Heart right ventricle (tissue), 16 donors: ENCODE data around the gene PEMT. TPM values are rescaled to one million over a fixed set of nuclear protein-coding genes. Genes with fewer than 3 reads are reported as not detected.

ENCODE experiments used
- ATAC-seq, 8 donors: fragments of 200-7000 bp; cut with Tn5 transposase; one replicate each; pipeline ENCODE4 v1.9.1; 2020; ENCODE audit warnings: mild to moderate bottlenecking in 8 of 8, moderate library complexity in 8 of 8, moderate number of reproducible peaks in 1 of 8
- DNase-seq, 2 donors: peaks; one replicate each; pipeline ENCODE4 v3.0.0-alpha.2; 2020
- H3K27ac ChIP-seq, 10 donors: fragments of 200-600 bp; sonication (generic) in 2 of 10; one replicate each; pipeline versions ENCODE4 v1.5.0 to v1.8.0; 2020 to 2022; ENCODE audit warnings: mild to moderate bottlenecking in 3 of 10
- H3K27me3 ChIP-seq, 7 donors: fragments of 200-600 bp; one replicate each; pipeline ENCODE4 v1.8.0; 2021 to 2022; ENCODE audit warnings: mild to moderate bottlenecking in 2 of 7
- H3K36me3 ChIP-seq, 9 donors: fragments of 200-600 bp; sonication (generic) in 1 of 9; one replicate each; pipeline versions ENCODE4 v1.5.0 to v1.8.0; 2020 to 2022; ENCODE audit warnings: mild to moderate bottlenecking in 2 of 9
- H3K4me1 ChIP-seq, 9 donors: fragments of 200-600 bp; sonication (generic) in 1 of 9; one replicate each; pipeline versions ENCODE4 v1.5.0 to v1.8.0; 2020 to 2022; ENCODE audit warnings: mild to moderate bottlenecking in 4 of 9
- H3K4me3 ChIP-seq, 10 donors: fragments of 200-600 bp; sonication (generic) in 2 of 10; one replicate each; pipeline versions ENCODE4 v1.5.0 to v1.8.0; 2020 to 2022; ENCODE audit warnings: mild to moderate bottlenecking in 7 of 10, moderate library complexity in 2 of 10
- H3K9me3 ChIP-seq, 11 donors: fragments of 200-600 bp in 10 of 11; sonication (generic) in 2 of 11; one replicate each; pipeline versions ENCODE4 v1.5.0 to v1.8.0; 2013 to 2022; ENCODE audit warnings: mild to moderate bottlenecking in 2 of 11, control low read depth in 1 of 11, moderate library complexity in 1 of 11
- CTCF ChIP-seq, 9 donors: fragments of 200-600 bp; sonication (generic) in 2 of 9; IDR thresholded peaks; one replicate each; pipeline versions ENCODE4 v1.5.0 to v1.8.0; 2021 to 2022; ENCODE audit warnings: antibody characterized with exemption in 9 of 9, mild to moderate bottlenecking in 5 of 9, moderate library complexity in 1 of 9
- WGBS, 2 donors: extraction: QIAGEN DNeasy Blood & Tissue Kit; methylation state at CpG; one replicate each; pipeline ENCODE4 v1.1.7; 2013; ENCODE audit warnings: inconsistent platforms in 1 of 2; 5-methylcytosine and 5-hydroxymethylcytosine counted together
- intact Hi-C, 10 donors: fragments of 100-400 bp; cut with DNase I; formaldehyde crosslinking; loops; one replicate each; pipeline versions ENCODE4 v1.11.1 to v1.14.2; 2022
- polyA plus RNA-seq, 2 donors: library from polyadenylated mRNA; stranded (reverse); fragments of 200-250 nt; gene quantifications; one replicate each; pipeline ENCODE4 v1.2.3, GENCODE V29; 2013
- total RNA-seq, 10 donors: library from RNA; stranded (reverse); fragmentation: NEBNext Ultra II Directional in 3 of 10; extraction: Animal tissue kit (Norgen Biotek cat#: 25700) in 3 of 10; gene quantifications; one replicate each; pipeline versions ENCODE4 v1.2.1 to v1.2.4, GENCODE V29; 2021 to 2023
- donor health status: Arrhythmogenic right ventricular cardiomyopathy.
- donor health status: ischemic (EF 13 %, LVEDD 7.1; RV severe dilation, severe dysfunction).
- donor health status: healthy with polysubstance abuse.
- donor health status: DM: no; HTN: yes; CAD: no.
- donor health status: DM: no; HTN: no; CAD: no.
- donor health status: ischemic (EF 25% LVEDD 6.9; RV normal size, moderate dysfunction).
- donor health status: ischemic (EF 25% LVEDD 5.7; RV mildly dilated, moderate dysfunction).
- donor health status: healthy.
- donor health status: DM: yes; HTN: yes; CAD: no.
- donor health status: Ischemic cardiomyopathy.
- donor health status: ischemic (EF 35%, LVEDD 5.7; RV mildly dilated, moderate dysfunction).
- donor health status: nonischemic (EF 11% LVEDD 7.7; RV severe dilation, severe dysfunction).
- donor health status: DM: yes; HTN: yes; CAD: no.
- donor health status: PGD.
- donor health status: ischemic (EF 29% LVEDD 5.4; RV normal size, mild dysfunction).
- donor health status: nonischemic (EF 23%, LVEDD 6.1; RV moderate dilation, normal function).

PEMT gene
- total and polyA plus RNA-seq, 12 donors, result 13.5 to 55.2 (median 22.0) TPM

- Histone ChIP-seq H3K27ac (peak overlapping the region in 2 of 10 donors; percentile 27 to 39), H3K27me3 (no peaks in the 10 kb centered on the region), H3K9me3 (no peaks in the 10 kb centered on the region), H3K36me3 (peaks cover 0 to 20% (median 0%) of the 10 kb centered on the region in 9 donors), H3K4me3 (no peak overlapping the region), H3K4me1 (peaks cover 0 to 22% (median 0%) of the 10 kb centered on the region in 9 donors)
- ATAC-seq, result peak in 4 of 8 donors; percentile 15 to 71 (median 34)
- TF ChIP-seq CTCF (IDR thresholded peaks at IDR 0.05), result no peak
- WGBS, 2 donors, result 57 to 66% methylated on average over 13 of the region's 13 CpGs
- intact Hi-C loops, result no loop called here
- no peak for DNase-seq
These were observed 14.7 kb downstream of the PEMT start for GRCh38 chr17:17576772-17577234.

GRCh38 chr17:17575360-17576251 lies 15.9 kb downstream of the PEMT start:
- intact Hi-C loops, result no loop called here
- TF ChIP-seq CTCF (IDR thresholded peaks at IDR 0.05), result no peak
- H3K27ac ChIP-seq, result no peak overlapping the region
- WGBS, 2 donors, result 78 to 79% methylated on average over 16 of the region's 16 CpGs
- no peak for ATAC-seq
- peaks cover 0 to 20% (median 0%) of the 10 kb centered on the region in 9 donors for H3K36me3 ChIP-seq
- H3K4me1 ChIP-seq, result peaks cover under 1 to 31% (median 5%) of the 10 kb centered on the region in 9 donors
- H3K4me3 ChIP-seq, result no peak overlapping the region
- DNase-seq, result no peak
- no peaks in the 10 kb centered on the region for H3K9me3 ChIP-seq
- H3K27me3 ChIP-seq, result no peaks in the 10 kb centered on the region

- intact Hi-C loops, result loop anchor here in 5 of 10 donors (5.0 kb wide), 3 partner anchors 68 to 217 kb away; partner anchors contain the start of gene RASD1 (in 1 of the 5)
- 89 to 94% methylated on average over 7 of the region's 7 CpGs for WGBS, 2 donors
- peaks cover 0 to 47% (median 21%) of the 10 kb centered on the region in 9 donors for H3K4me1 ChIP-seq
- TF ChIP-seq CTCF (IDR thresholded peaks at IDR 0.05), result no peak
- H3K36me3 ChIP-seq, result peaks cover 0 to 20% (median 0%) of the 10 kb centered on the region in 9 donors
- no peaks in the 10 kb centered on the region for H3K9me3 ChIP-seq
- H3K27me3 ChIP-seq, result no peaks in the 10 kb centered on the region
- H3K4me3 ChIP-seq, result no peak overlapping the region
- no peak for ATAC-seq
- DNase-seq, result no peak
- no peak overlapping the region for H3K27ac ChIP-seq
These were observed 17.6 kb downstream of the PEMT start for GRCh38 chr17:17573912-17574311.

GRCh38 chr17:17572010-17572785 lies 19.3 kb downstream of the PEMT start:
- peak overlapping the region in 1 of 10 donors; percentile 90 for H3K27ac ChIP-seq
- 82 to 83% methylated on average over 15 of the region's 15 CpGs for WGBS, 2 donors
- no peak for TF ChIP-seq CTCF (IDR thresholded peaks at IDR 0.05)
- H3K4me1 ChIP-seq, result peaks cover 13 to 63% (median 33%) of the 10 kb centered on the region in 9 donors
- H3K27me3 ChIP-seq, result no peaks in the 10 kb centered on the region
- DNase-seq (no peak), ATAC-seq (no peak)
- H3K4me3 ChIP-seq, result no peak overlapping the region
- peaks cover 0 to 20% (median 0%) of the 10 kb centered on the region in 9 donors for H3K36me3 ChIP-seq
- intact Hi-C loops, result loop anchor here in 5 of 10 donors (5.0 kb wide), 3 partner anchors 70 to 215 kb away; partner anchors contain the start of gene RASD1 (in 1 of the 5)
- H3K9me3 ChIP-seq, result no peaks in the 10 kb centered on the region
